ENCODE measurements around the gene SETD1A.

The SETD1A gene

DNA sequence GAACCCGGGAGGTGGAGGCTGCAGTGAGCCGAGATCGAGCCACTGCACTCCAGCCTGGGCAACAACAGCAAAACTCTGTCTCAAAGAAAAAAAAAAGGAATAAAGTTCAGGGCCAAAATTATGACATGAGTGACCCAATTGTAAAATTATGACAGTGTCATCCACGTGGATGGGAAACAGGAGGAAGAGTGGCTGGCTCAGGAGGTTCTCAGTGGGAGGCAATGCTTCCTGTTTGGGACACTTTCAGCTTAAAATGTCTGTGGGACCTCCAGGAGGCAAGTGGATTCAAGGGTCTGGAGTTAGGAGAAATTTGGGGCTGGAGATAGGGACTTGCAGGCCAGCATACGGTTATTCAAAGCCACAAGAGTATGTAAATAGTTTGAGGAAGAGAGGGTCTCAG is 67.8 kb downstream of the SETD1A start:
- no peak for DNase-seq

DNA sequence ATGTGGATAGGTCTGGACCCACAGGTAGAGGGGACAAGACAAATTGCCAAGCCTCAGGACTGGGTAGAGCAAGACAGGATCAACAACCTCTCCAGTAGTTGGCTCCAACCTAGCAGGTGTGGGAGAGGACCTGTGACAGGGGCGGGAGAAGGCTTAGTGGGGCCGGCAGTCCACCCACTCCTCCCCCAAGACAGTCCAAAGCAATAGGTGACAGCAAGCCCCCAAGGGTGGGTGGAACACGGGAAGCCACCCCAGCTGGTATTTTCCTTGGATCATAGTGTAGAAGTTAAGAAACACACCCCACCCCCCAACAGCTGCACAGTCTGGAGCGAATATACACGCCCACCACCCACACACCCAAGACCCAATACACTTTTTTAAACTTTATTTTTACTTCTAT is 71.7 kb downstream of the SETD1A start:
- DNase-seq, result no peak

DNA sequence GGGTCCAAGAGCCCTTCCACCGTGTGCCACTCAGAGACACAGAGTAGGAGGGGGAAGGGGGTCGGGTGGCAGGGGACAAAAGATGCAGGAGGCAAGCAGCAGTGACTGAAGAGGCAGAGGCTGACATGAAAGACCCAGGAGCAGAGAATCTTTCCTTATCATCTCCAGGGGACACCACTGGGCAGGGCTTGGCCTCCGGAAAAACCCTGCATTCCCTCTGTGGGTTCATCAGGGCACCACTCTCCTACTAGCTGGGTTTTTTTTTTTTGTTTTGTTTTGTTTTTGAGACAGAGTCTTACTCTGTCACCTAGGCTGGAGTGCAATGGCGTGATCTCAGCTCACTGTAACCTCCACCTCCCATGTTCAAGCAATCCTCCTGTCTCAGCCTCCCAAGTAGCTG is 73.7 kb downstream of the SETD1A start:
- no peak for DNase-seq

DNA sequence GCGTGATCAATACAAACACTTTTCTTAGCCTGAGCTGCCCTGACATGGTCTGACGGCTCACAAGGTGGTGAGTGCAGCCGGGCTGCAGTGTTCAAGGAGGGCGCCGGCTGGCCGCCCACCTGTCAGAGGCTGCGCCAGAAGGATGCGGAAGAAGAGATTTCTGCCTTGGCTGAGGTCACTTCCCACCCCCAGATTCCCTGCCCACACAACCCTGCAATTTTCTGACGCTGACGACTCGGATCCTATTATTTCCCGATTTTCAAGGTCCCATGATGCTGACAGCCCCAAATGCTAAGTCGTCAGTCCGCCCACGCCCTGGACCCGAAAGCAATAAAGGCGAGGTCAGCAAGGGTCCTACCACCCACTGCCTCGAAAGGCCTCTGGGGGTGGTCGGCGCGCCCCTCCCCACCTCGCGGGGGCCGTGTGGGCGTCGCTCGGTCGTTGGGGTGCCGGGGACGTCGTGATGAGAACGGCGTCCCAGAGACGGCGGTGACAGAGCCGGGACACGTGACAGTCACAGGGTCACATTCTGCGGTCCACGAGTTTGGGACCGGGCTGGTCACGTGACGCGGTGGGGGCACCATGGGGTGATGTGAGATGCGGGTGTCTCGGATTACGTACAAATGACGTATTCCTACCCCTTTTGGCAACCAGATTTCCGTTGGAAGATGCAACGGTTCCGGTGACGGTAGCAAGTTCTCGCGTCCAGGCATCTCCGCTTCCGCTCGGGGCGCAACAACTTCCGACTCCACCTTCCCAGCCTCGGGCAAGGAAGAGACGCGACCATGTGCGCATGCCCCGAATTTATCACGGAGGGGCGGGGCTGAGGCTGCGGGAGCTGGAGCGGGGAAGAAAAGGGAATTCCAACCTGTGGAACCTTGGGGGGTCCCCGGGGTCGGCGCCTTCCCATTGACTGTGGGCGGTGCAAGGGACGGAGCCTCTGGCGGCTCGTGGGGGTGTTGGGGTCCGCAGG is 75.5 kb downstream of the SETD1A start, which contains the start of gene STX4:
Gene STX4, plus strand, starts transcription at position 823 of the 973 bp plus-strand sequence. CDS start 248 bp downstream, outside the sequence.
- DNase-seq, result peak; percentile 99

DNA sequence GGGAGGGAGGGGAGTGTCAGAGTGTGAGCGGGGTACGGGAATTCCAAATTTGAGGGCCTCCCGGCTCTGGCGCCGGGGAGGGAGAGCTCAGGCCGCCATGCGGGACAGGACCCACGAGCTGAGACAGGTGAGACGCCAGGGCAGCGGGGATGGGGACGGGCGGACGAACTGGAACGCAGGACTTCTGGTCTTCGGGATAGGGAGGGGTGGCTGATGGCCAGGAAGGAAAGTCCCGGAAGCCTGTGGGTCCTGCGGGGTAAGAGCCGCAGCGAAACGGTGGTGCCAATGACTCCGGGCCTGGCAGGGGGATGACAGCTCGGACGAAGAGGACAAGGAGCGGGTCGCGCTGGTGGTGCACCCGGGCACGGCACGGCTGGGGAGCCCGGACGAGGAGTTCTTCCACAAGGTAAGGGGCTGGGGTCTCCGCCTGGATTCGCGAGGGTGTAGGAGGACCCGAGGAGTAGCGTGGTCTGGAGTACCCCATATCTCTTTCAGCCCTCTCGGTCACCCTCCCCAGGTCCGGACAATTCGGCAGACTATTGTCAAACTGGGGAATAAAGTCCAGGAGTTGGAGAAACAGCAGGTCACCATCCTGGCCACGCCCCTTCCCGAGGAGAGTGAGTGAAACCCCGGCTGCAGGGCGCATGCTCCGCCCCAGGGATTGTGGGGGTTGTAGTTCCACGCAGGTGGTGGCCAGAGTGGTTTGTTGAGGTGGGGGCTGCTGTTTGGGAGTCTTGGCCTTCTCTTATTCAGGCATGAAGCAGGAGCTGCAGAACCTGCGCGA is 76.3 kb downstream of the SETD1A start:
- peak; percentile 93 for DNase-seq
